ENCODE measurements around the gene B3GAT3. TPM values are rescaled to one million over a fixed set of nuclear protein-coding genes. Genes with fewer than 3 reads are reported as not detected.
A peak's percentile ranks its signal among the peaks of the same experiment; 100 is the strongest.

The B3GAT3 gene
- total RNA-seq (2021; fragmentation: NEBNext Ultra II Directional; extraction: Animal tissue kit (Norgen Biotek cat#: 25700)) (28.0 and 34.5 TPM in 2 replicates), polyA plus RNA-seq (2011; rRNA removed) (39.0 and 57.7 TPM in 2 replicates), polyA minus RNA-seq (2011; rRNA and poly(A)+ RNA removed) (6.2 and 8.5 TPM in 2 replicates)
- 47.9 TPM for polyA plus RNA-seq (2011; cell fraction: cytosol; rRNA removed)
- polyA plus RNA-seq (2011; cell fraction: nucleus; rRNA removed), result 132 TPM
- 19.8 to 36.5 TPM (median 35.3 TPM) in 4 replicates for polyA plus RNA-seq (2012, experiment 1 of 2)
- 22.3 TPM for polyA plus RNA-seq (2012, experiment 2 of 2)
- polyA plus RNA-seq (2013, experiment 1 of 2), result 20.2 TPM
- polyA plus RNA-seq (2013, experiment 2 of 2), result 20.9 TPM
- polyA minus RNA-seq (2011; cell fraction: cytosol; rRNA and poly(A)+ RNA removed), result 13.8 TPM
- polyA minus RNA-seq (2011; cell fraction: nucleus; rRNA and poly(A)+ RNA removed), result 11.2 TPM
- long read RNA-seq, experiment 1, transcript B3GAT3-201 (5 exons, 1,641 nt), result major isoform, 11 of 28 reads
- long read RNA-seq, experiment 1, partial matches to known transcripts, result 14 of 28 reads
- long read RNA-seq, experiment 1, other reads (novel, unspliced or antisense), result 2 of 28 reads
- long read RNA-seq, experiment 2, transcript B3GAT3-201 (5 exons, 1,641 nt), result major isoform, 37 of 43 reads
- long read RNA-seq, experiment 2, partial matches to known transcripts, result 0 of 43 reads
- long read RNA-seq, experiment 2, other reads (novel, unspliced or antisense), result 5 of 43 reads

DNA sequence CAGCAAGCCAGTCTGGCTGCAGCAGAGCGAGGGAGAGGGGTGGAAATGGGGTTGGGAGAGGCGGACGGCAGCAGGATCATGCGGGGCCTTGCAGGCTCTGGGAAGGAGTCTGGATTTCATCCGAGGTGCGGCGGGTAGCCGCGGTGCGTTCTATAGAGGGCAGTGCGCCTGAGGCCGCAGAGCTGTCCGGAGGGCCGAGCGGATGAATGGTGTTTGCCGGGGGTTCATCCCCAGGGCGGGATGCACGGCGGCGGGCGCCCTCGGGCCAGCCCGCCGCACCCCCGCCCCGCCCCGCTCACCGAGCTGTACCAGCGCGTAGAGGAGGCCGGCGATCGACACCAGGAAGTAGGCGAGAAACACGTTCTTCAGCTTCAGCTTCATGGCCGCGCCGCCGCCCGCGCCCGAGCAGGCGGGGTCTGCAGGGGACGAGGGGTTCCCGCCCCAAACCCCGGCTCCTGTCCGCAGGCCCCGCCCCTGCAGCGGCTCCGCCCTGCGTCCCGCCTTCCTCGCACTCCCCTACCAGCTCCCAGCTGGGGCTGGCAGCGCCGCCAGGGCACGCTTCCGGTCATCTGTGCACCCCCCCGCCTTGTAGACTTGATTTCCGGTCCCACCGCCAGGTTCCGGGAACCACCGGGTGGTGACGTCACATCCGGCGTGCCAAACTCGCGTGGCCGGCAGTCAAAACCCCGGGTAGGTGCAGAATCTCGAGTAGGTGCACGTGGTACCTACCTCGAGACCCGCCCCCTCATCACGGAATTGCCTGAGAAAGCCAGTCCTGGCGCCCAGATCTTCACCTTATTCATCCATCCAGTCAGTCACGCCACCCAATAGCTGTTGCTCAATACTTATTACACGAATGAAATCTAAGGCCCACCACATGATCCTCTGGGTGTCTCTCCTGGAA lies at the start of gene B3GAT3:
Gene B3GAT3, minus strand, starts transcription at position 420 of the 904 bp plus-strand sequence. Its CDS starts 39 bp downstream, at position 381.
- Histone ChIP-seq H3K27me3 (replicated peaks in 1 of 4; ENCODE audit: control insufficient read depth in 3 of 4, extremely low read depth in 1 of 4, insufficient read depth in 3 of 4, low read length in 3 of 4) (no peaks in the 10 kb centered on the region), H3K9ac (replicated peaks in 1 of 4; ENCODE audit: extremely low read depth in 1 of 4, low read depth in 3 of 4, low read length in 3 of 4) (peak within 1 kb of the TSS; percentile 51 to 82 (median 77)), H2BK120ac (replicated peaks; ENCODE audit: low read depth, low read length) (no peak within 1 kb of the TSS), H4K8ac (ENCODE audit: extremely low read depth, insufficient read depth, low read length) (peak within 1 kb of the TSS; percentile 86; the same call in 1 of the 2 replicates), H4K5ac (ENCODE audit: insufficient read length, low read depth, low read length) (peak within 1 kb of the TSS; percentile 48), H3K4ac (replicated peaks; ENCODE audit: insufficient read length, low read depth, low read length) (no peak within 1 kb of the TSS), H3K79me2 (ENCODE audit: control insufficient read depth in 1 of 2, insufficient read depth in 2 of 2, low read length in 2 of 2) (no peaks in the 10 kb centered on the region), H2BK12ac (ENCODE audit: low read depth, low read length) (0 out of 2 replicates have a peak within 1 kb of the TSS, but pooled peaks have one; percentile 27), H3K23ac (ENCODE audit: insufficient read length) (no peak within 1 kb of the TSS), H3K4me1 (replicated peaks in 1 of 4; ENCODE audit: control insufficient read depth in 3 of 4, insufficient read depth in 4 of 4, low read length in 3 of 4) (peaks cover 0 to 5% (median 0%) of the 10 kb centered on the region in 4 experiments; a peak in 1 of 7 replicates), H3K27ac (ENCODE audit: low read depth, low read length) (peak within 1 kb of the TSS; percentile 46), H3K4me3 (ENCODE audit: extremely low read depth in 1 of 4, insufficient read depth in 2 of 4, low read depth in 3 of 4, low read length in 4 of 4) (peak within 1 kb of the TSS; percentile 59 to 87 (median 83)), H3K14ac (ENCODE audit: insufficient read length) (no peak within 1 kb of the TSS), H3K9me3 (ENCODE audit: insufficient read depth in 2 of 2, low read depth in 1 of 2, low read length in 1 of 2) (no peaks in the 10 kb centered on the region), H3K36me3 (ENCODE audit: control insufficient read depth in 2 of 4, insufficient read depth in 4 of 4, low read length in 3 of 4) (peaks cover 14 to 19% (median 16%) of the 10 kb centered on the region in 4 experiments), H4K20me1 (replicated peaks in 1 of 2; ENCODE audit: control insufficient read depth in 1 of 2, insufficient read depth in 2 of 2, low read length in 2 of 2) (peaks cover 0 to 3% of the 10 kb centered on the region in 2 experiments), H3K56ac (replicated peaks; ENCODE audit: insufficient read length, low read depth, low read length) (peak within 1 kb of the TSS; percentile 43), H2BK15ac (ENCODE audit: low read length) (no peak within 1 kb of the TSS), H4K91ac (replicated peaks; ENCODE audit: insufficient read length, low read length) (peak within 1 kb of the TSS; percentile 44), H3K79me1 (ENCODE audit: low read depth, low read length) (no peaks in the 10 kb centered on the region), H3K4me2 (ENCODE audit: insufficient read depth in 1 of 2, low read depth in 2 of 2, low read length in 2 of 2) (peak within 1 kb of the TSS; percentile 66 to 68), H3K23me2 (ENCODE audit: low read depth, low read length) (peaks cover 4% of the 10 kb centered on the region; the same call in 1 of the 2 replicates), H2AFZ (ENCODE audit: low read length) (no peak within 1 kb of the TSS), H3K18ac (ENCODE audit: extremely low read depth, low read length) (peak within 1 kb of the TSS; percentile 83), H2AK5ac (ENCODE audit: low read depth, low read length) (no peak within 1 kb of the TSS), H2BK20ac (ENCODE audit: low read length) (no peak within 1 kb of the TSS), H2BK5ac (ENCODE audit: low read depth, low read length) (peak within 1 kb of the TSS; percentile 71; the same call in 1 of the 2 replicates)
- DNase-seq (ENCODE audit: low read depth in 1 of 2, low spot score in 2 of 2), result peak; percentile 97 to 98
- 4% methylated on average over 64 of the region's 77 CpGs; no CpG with 5 or more reads in 1 of the 2 experiments for WGBS, 2 experiments (ENCODE audit: extremely low coverage in 1 of 2, insufficient coverage in 1 of 2, insufficient read length in 1 of 2, insufficient replicate concordance in 2 of 2, low coverage in 1 of 2, low lambda C conversion rate in 2 of 2, missing lambda C conversion rate in 1 of 2)
- no peak for FAIRE-seq
- ChIA-PET CTCF (ENCODE audit: partially characterized antibody) (interaction anchor here (0.6 to 3.5 kb wide), 13 partner anchors 9 to 227 kb away, joined by 3 to 25 read pairs (median 4); partner anchors contain the start of genes C11orf98, CSKMT, EML3 and ROM1), POLR2A (ENCODE audit: partially characterized antibody) (interaction anchor here (0.8 to 8.6 kb wide), 42 partner anchors 9 to 260 kb away, joined by 3 to 83 read pairs (median 4); partner anchors contain the start of genes BSCL2, C11orf98, CSKMT and EEF1G)
- TF ChIP-seq, protein P1, sequence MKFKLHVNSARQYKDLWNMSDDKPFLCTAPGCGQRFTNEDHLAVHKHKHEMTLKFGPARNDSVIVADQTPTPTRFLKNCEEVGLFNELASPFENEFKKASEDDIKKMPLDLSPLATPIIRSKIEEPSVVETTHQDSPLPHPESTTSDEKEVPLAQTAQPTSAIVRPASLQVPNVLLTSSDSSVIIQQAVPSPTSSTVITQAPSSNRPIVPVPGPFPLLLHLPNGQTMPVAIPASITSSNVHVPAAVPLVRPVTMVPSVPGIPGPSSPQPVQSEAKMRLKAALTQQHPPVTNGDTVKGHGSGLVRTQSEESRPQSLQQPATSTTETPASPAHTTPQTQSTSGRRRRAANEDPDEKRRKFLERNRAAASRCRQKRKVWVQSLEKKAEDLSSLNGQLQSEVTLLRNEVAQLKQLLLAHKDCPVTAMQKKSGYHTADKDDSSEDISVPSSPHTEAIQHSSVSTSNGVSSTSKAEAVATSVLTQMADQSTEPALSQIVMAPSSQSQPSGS (IDR thresholded peaks at IDR 0.05; ENCODE audit: low read length), result peak; percentile 63; the same call in 1 of the 2 replicates
- peak; percentile 74; the same call in 1 of the 2 replicates for TF ChIP-seq SP4 (IDR thresholded peaks at IDR 0.05; ENCODE audit: low read length)
- TF ChIP-seq CBX8 (IDR thresholded peaks at IDR 0.05; ENCODE audit: borderline replicate concordance, low read depth, low read length), result no peak
- TF ChIP-seq CREB1 (IDR thresholded peaks at IDR 0.05), result peak; percentile 93
- no peak for TF ChIP-seq NANOG (IDR thresholded peaks at IDR 0.05; ENCODE audit: insufficient read depth, low read depth, low read length, poor library complexity, severe bottlenecking)

Measured in H1 (cell line).